ENCODE results near the gene RBM18.

The RBM18 gene

GRCh38 chr9:122221183-122221811 is 43.3 kb downstream of the RBM18 start:
- no peak for DNase-seq (ENCODE audit: low read depth in 2 of 2)

- no peak for DNase-seq (ENCODE audit: low read depth in 2 of 2)
Measured at GRCh38 chr9:122220673-122221182, 43.9 kb downstream of the RBM18 start.

GRCh38 chr9:122219856-122220672 is 44.6 kb downstream of the RBM18 start:
- no peak for DNase-seq (ENCODE audit: low read depth in 2 of 2)

- DNase-seq (ENCODE audit: low read depth in 2 of 2), result no peak
Measured at GRCh38 chr9:122218935-122219855, 45.4 kb downstream of the RBM18 start.

GRCh38 chr9:122218071-122218934 is 46.3 kb downstream of the RBM18 start:
- no peak for DNase-seq (ENCODE audit: low read depth in 2 of 2)

- DNase-seq (ENCODE audit: low read depth in 2 of 2), result no peak
Measured at GRCh38 chr9:122217640-122218039, 47.0 kb downstream of the RBM18 start.

GRCh38 chr9:122216798-122217418 is 47.7 kb downstream of the RBM18 start:
- DNase-seq (ENCODE audit: low read depth in 2 of 2), result no peak

- DNase-seq (ENCODE audit: low read depth in 2 of 2), result no peak
Measured at GRCh38 chr9:122216138-122216797, 48.4 kb downstream of the RBM18 start.

GRCh38 chr9:122215663-122216062 is 49.0 kb downstream of the RBM18 start:
- DNase-seq (ENCODE audit: low read depth in 2 of 2), result no peak

- DNase-seq (ENCODE audit: low read depth in 2 of 2), result no peak
Measured at GRCh38 chr9:122214507-122214906, 50.1 kb downstream of the RBM18 start.

GRCh38 chr9:122213589-122214413 is 50.8 kb downstream of the RBM18 start:
- peak; percentile 8 to 46 for DNase-seq (ENCODE audit: low read depth in 2 of 2)

GRCh38 chr9:122213102-122213588 is 51.5 kb downstream of the RBM18 start:
- DNase-seq (ENCODE audit: low read depth in 2 of 2), result no peak

- no peak for DNase-seq (ENCODE audit: low read depth in 2 of 2)
Measured at GRCh38 chr9:122212473-122213004, 52.1 kb downstream of the RBM18 start.

- DNase-seq (ENCODE audit: low read depth in 2 of 2), result no peak
Measured at GRCh38 chr9:122209451-122209850, 55.2 kb downstream of the RBM18 start.

GRCh38 chr9:122207096-122207495 is 57.5 kb downstream of the RBM18 start:
- no peak for DNase-seq (ENCODE audit: low read depth in 2 of 2)

- DNase-seq (ENCODE audit: low read depth in 2 of 2), result no peak
Measured at GRCh38 chr9:122206118-122207046, 58.3 kb downstream of the RBM18 start.

- DNase-seq (ENCODE audit: low read depth in 2 of 2), result no peak
Measured at GRCh38 chr9:122205176-122205575, 59.5 kb downstream of the RBM18 start.

- no peak for DNase-seq (ENCODE audit: low read depth in 2 of 2)
Measured at GRCh38 chr9:122204491-122204890, 60.1 kb downstream of the RBM18 start.

Data from stimulated activated CD4-positive, alpha-beta T cell treated with anti-CD3 and anti-CD28 coated beads, Interleukin-1b, Interleukin-23, amount 100 ng/mL, for 4 hours (primary cell).